CD1c-positive myeloid dendritic cell (primary cell): ENCODE measurements around the gene TCEA3.
A peak's percentile ranks its signal among the peaks of the same experiment; 100 is the strongest.

Experiments used
- DNase-seq: peaks from one replicate; pipeline ENCODE4 v3.0.0-alpha.2; 2016; ENCODE audit errors: extremely low spot score

Gene TCEA3

DNA sequence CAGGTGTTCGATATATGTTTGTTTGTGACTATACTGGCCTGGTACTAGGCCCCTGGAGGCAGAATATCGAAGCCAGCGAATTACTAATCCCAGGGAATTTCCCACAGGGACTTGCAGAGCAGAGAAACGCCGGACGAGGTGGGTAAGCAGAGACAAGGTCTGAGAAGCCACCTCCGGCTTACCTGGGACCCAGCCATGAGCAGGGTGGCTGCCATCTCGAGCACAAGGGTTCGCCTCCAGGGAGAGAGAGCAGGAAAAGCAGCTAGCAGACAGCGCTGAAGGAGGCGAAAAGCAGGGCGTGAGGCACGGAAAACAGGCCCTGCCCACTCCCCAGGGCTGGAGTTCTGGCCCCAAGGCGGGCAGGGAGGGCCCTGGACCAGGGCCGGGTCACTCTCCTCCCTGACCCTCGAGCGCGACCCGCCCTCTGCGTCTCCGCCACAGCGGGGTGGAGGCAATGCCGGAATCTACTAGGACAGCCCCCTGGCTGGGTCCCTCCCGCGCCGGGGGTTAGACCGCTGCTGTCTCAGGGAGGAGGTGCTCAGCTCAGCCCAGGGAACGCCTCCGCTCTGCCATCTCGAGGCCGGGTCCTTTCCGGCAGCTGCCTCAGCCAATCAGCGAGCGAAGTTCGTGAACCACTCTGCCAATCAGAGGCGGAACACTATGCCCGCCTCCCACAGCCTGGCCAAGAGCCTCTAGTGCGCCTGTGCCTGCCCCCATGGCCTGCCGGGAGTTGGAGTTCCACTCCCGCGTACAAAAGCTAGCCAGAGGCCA is 56.6 kb downstream of the TCEA3 start:
- DNase-seq, result peak; percentile 99

- DNase-seq, result no peak
These were observed 57.1 kb downstream of the TCEA3 start for GRCh38 chr1:23367451-23367790.

- no peak for DNase-seq
These were observed 58.0 kb downstream of the TCEA3 start for GRCh38 chr1:23366598-23366997.

- no peak for DNase-seq
These were observed 58.4 kb downstream of the TCEA3 start for GRCh38 chr1:23366146-23366545.

GRCh38 chr1:23362218-23362713 is 62.3 kb downstream of the TCEA3 start:
- DNase-seq, result no peak

GRCh38 chr1:23358310-23358875 is 66.2 kb downstream of the TCEA3 start:
- DNase-seq, result no peak

DNA sequence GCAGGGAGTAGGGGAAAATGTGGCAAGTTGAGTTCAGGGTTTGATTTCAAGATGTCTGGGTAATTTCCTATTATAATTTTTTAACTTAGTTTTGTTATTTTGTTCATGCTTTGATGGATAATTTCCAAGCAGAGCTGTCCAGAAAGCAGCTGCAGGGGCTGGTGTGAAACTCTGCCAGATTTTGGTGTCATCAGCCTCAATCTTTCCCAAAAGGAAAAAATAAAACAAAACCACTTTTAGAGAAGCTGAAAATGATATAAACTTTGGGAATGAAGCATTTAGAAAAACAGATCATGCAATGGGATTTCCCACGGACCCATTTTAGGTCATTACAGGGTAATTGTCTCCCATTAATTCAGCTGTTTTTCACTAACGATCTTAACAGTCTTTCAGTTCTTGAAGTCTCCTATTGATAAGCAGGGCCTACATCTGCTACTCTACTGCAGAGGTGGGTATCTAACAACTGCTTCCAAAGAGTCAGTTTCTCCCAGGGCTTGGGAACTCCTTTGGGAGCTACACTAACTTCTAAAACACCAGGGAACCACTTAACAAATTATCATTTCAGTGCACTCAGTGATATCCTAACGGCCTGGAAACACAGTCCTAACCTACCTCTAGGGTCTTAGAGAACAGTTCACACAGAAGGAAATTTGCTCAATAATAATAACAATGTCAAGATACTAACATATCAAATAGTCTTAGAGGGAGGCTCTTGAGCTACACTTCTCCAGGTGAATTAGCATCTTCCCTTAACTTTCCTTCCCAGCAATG is 67.2 kb downstream of the TCEA3 start:
- no peak for DNase-seq

DNA sequence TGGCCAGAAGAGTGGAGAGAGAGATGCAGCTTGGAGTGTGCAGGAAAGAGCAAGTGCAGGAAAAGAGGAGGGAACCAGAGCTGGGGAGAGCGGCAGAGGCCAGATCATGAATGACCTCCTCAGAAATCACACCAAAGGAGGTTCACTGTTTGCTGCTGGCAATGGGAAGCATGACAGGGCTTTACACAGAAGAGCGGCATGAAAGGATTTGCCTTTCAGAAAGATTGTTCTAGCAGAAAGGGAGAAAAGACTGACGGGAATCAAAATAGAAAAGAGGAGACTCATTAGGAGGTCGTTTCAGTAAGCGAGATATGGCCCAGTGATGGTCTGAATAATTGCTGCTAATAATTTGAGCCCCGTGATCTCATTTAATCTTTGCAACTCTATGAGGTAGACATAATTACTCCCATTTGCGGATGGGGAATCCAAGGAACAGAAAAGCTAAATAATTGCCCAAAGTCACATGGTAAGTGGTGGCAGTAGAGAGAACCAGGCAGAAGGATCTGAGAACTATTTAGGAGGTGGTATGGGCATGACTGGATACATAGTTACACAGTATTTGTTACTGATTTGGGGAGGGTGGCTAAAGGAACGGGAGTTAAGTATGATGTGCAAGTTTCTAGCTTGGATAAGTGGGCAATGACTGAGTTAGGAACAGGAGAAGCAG is 67.9 kb downstream of the TCEA3 start:
- DNase-seq, result no peak

DNA sequence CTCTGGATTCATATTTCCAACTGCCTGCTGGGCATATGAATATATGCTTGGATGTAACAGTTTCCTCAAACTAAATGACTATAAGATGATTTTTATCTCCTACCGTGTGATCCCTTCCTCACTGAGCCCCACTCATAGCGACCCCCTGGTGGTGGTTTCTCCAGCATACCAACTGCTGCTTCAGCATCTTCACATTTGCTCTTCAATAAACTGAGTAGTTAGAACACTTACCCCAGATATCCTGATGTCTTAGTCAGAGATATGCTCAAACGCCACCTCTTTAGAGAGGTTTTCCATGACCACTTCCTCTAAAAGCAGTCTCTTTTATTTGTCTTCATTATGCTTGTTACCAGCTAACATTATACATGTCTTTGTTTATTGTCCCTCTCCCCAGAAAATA is 70.3 kb downstream of the TCEA3 start:
- no peak for DNase-seq

- no peak for DNase-seq
These were observed 72.4 kb downstream of the TCEA3 start for GRCh38 chr1:23352096-23352695.

DNA sequence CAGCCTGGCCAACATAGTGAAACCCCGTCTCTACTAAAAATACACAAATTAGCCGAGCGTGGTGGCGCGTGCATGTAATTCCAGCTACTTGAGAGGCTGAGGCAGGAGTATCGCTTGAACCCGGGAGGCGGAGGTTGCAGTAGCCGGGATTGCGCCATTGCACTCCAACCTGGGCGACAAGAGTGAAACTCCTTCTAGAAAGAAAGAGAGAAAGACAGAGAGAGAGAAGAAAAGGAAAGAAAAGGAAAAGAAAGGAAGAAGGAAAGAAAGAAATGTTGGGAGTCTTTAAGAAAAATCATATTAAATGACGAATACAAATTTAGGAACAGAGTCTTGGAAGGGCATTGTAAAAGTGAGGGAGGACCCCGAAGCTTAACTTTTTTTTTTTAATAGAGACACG is 78.6 kb downstream of the TCEA3 start:
- DNase-seq, result no peak

- no peak for DNase-seq
These were observed 79.5 kb downstream of the TCEA3 start for GRCh38 chr1:23344987-23345472.

DNA sequence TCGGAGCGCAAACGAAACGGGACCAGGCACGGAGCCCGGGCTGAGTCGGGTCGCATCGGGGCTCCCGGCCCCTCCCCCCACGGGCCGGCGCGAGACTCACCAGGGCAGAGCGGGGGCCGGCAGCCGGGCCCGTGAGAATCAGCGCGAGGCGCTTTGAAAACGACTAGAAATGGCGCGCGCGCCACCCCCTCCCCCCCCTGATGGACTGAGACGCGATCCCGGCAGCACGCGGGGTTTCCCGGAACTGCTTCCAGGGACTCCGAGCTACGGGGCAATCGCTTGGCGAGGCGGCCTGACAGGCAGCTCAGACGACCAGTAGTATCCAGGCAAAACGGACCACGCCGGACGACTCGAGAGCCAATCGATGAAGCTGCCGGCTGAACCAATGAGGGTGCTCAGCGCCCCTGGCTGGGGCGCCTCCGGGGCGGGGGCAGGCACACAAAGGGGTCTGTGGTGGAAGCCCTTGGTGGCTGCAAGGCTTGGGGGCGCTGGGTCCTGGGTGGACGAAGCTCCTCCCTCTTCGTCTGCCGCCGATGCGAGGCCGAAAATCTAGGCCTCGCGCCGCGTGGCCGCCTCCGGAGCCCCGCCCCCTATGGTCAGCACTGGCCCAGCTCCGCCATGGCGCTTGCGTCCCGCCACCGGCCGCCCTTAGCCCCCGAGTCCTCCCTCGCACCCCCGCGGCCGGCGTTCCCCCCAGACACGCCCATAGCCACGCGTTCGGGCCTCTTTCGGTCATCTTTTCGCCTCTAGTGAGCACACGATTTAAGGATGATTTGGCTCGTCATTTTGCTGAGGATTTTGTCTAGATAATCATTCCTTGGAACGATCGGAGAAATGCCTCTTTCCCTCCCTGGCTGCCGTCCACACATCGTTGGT is 80.2 kb downstream of the TCEA3 start, which contains the start of gene HNRNPR:
Gene HNRNPR (minus strand): TSS at position 174 of the 876 bp plus-strand sequence. CDS start 3,276 bp downstream, outside the sequence.
- peak; percentile 100 for DNase-seq

GRCh38 chr1:23343221-23344110 is 81.1 kb downstream of the TCEA3 start:
- DNase-seq, result peak; percentile 62

DNA sequence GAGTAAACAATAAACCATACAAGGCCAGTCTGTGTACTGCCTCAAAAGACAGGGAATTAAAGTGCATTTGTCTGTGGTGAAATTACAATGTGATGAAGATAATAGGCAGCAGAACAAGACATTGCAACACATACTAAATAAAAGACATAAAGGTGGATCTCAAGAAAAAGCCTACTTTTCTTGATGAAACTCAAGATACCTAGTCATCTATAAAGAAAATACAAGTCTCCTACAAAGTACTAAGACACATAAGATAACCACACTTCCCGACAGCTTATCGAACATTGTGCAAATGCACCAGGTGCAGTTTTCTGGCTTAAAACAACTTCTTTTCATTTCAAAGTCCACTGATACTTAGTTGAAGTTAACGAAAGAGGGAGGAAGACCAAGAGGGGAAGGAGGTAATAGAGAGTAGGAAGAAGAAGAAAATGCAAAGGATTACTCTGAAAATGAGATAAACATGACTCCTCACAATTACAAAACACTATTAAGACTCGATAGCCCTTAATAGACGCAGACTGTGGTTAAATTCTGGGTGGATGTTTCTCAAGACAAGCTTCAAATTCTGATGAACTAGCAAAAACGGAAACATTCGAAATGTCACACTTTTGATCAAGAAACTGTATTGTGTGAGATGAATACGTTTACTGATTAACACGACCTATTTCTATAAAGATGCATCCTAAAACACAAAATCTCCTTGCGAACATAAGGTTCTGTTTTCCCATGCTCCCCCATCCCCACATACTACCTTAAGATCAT is 82.4 kb downstream of the TCEA3 start:
- DNase-seq, result peak; percentile 26

DNA sequence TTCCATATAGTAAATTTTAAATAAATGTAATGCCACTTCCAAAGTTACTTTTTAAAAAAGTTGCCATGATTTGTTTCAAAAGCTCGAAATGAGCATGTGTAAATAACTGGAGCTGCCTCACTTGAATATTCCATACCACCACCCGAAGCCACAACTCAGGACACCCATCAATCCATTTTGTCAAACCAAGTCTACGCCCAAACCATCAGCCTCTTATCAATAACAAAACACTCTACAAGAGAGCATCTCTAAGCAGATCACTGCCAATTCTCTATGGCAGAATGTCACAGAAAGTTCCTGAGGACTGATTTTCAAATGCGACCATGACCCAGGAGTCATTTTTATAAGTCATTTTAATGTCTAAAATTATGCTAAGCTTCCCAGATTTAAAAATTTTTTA is 84.9 kb downstream of the TCEA3 start:
- DNase-seq, result no peak

- no peak for DNase-seq
These were observed 86.7 kb downstream of the TCEA3 start for GRCh38 chr1:23337869-23338268.

DNA sequence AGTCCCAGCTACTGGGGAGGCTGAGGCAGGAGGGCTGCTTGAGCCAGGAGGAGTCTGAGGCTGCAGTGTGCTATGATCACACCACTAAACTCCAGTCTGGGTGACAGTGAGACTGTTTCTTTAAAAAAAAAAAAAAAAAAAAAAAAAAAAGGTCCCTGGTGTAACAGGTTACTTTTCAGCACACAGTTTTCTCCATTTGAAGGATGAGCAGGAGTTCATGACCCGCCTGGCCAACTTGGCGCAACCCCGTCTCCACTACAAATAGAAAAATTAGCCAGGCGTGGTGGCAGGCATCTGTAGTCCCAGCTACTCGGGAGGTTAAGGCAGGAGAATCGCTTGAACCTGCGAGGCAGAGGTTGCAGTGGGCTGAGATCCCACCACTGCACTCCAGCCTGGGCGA is 92.8 kb downstream of the TCEA3 start:
- no peak for DNase-seq
